ENCODE measurements around the gene CD4.

CD4 gene

GRCh38 chr12:6784296-6784695 lies 5.0 kb upstream of the CD4 start:
- TF ChIP-seq, protein P1, sequence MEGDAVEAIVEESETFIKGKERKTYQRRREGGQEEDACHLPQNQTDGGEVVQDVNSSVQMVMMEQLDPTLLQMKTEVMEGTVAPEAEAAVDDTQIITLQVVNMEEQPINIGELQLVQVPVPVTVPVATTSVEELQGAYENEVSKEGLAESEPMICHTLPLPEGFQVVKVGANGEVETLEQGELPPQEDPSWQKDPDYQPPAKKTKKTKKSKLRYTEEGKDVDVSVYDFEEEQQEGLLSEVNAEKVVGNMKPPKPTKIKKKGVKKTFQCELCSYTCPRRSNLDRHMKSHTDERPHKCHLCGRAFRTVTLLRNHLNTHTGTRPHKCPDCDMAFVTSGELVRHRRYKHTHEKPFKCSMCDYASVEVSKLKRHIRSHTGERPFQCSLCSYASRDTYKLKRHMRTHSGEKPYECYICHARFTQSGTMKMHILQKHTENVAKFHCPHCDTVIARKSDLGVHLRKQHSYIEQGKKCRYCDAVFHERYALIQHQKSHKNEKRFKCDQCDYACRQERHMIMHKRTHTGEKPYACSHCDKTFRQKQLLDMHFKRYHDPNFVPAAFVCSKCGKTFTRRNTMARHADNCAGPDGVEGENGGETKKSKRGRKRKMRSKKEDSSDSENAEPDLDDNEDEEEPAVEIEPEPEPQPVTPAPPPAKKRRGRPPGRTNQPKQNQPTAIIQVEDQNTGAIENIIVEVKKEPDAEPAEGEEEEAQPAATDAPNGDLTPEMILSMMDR (IDR thresholded peaks at IDR 0.05; ENCODE audit: low read depth, low read length) = no peak
- in situ Hi-C loops (cut with HindIII; ENCODE audit: low sequenced_read_pairs) = no loop called here
- no peak for DNase-seq (ENCODE audit: low read depth, low spot score)
- H3K4me3 ChIP-seq (ENCODE audit: low read depth, low read length) = no peak overlapping the region

DNA sequence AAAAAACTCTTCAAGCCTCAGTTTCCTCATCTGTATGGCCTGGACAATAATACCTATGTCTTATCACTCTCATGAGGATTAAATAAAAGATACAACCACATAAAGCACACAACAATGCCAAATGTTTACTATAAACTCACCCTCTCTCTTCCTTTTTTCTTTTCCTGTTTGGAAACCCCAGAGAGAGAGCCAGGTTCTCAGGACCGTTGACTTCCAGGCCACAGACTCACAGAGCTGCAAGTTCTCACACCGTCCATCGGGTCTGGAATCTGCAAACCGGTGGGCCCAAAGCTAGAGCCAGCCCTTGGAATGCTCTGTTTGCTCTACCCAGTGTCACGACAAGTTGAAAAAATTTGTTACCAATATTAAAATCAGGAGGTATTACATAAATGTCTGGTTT lies 4.6 kb upstream of the CD4 start:
- in situ Hi-C loops (cut with HindIII; ENCODE audit: low sequenced_read_pairs) = no loop called here
- TF ChIP-seq, protein P1 (IDR thresholded peaks at IDR 0.05; ENCODE audit: low read depth, low read length) = no peak
- DNase-seq (ENCODE audit: low read depth, low spot score) = no peak
- no peak overlapping the region for H3K4me3 ChIP-seq (ENCODE audit: low read depth, low read length)

DNA sequence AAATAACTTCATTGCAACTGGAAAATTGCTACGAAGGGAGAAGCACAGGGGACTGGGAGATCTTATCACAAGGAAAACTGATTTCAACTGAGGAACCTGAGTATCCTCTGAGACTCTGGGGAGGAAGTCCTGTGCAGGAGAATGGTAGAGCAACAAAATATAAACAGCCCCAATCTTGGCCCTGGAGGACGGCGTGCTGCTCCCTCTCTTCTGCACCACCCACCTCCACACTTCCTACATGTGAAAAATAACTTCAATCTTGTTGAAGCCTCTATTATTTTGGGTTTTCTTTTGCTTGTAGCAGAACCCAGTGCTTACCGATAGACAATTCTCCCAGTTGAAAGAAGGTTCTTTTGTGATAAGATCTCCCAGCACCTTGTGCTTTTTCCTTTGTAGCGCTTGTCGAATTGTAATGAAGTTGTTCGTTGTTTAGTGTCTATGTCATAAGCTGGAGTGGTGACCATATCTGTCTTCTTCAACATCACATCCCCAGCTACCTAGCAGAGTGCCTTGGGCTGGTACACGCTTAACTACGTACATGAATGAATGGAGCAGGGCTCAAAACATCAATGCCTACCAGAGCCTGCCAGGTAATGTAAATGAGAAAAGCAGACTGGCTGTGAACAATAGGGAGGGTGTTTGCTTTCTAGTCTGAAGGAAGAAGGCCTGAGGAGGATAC lies 2.8 kb upstream of the CD4 start:
- TF ChIP-seq, protein P1 (IDR thresholded peaks at IDR 0.05; ENCODE audit: low read depth, low read length) = no peak
- in situ Hi-C loops (cut with HindIII; ENCODE audit: low sequenced_read_pairs) = no loop called here
- DNase-seq (ENCODE audit: low read depth, low spot score) = no peak
- no peak overlapping the region for H3K4me3 ChIP-seq (ENCODE audit: low read depth, low read length)

- TF ChIP-seq, protein P1 (IDR thresholded peaks at IDR 0.05; ENCODE audit: low read depth, low read length) = no peak
- no peak for DNase-seq (ENCODE audit: low read depth, low spot score)
- no peak overlapping the region for H3K4me3 ChIP-seq (ENCODE audit: low read depth, low read length)
- in situ Hi-C loops (cut with HindIII; ENCODE audit: low sequenced_read_pairs) = no loop called here
These were observed 2.0 kb upstream of the CD4 start for GRCh38 chr12:6787309-6787708.

GRCh38 chr12:6790496-6791150 lies 1.3 kb downstream of the CD4 start:
- no peak overlapping the region for H3K4me3 ChIP-seq (ENCODE audit: low read depth, low read length)
- in situ Hi-C loops (cut with HindIII; ENCODE audit: low sequenced_read_pairs) = no loop called here
- TF ChIP-seq, protein P1 (IDR thresholded peaks at IDR 0.05; ENCODE audit: low read depth, low read length) = no peak
- no peak for DNase-seq (ENCODE audit: low read depth, low spot score)

DNA sequence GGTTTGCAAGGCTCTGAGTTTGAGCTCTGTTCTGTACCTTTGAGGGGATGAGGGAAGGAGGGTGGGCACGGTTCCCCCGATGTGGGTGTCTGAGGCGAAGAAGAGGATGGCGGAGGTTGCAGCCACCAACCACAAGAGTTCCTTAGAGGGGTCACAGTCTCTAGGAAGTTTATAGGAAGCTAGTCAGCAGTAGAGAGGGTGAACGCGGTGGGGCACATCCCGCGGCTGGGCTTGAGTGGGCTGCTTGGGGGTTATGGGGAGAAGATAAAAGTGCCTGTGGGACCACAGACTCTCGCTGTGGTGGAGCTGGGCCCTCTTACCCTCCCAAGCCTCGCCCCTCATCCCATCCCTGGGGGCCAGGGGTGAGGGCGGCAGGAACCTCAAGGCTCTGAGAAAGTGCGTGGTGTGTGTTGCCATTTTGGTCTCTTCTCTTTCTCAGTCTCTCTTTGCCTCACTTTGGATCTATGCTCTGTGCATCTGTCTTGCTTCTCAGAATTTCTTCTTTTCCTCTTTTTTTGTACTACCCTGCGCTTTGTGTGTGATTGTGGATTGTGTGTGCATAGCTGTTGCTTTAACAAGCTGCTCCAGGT lies 2.7 kb downstream of the CD4 start:
- DNase-seq (ENCODE audit: low read depth, low spot score) = no peak
- in situ Hi-C loops (cut with HindIII; ENCODE audit: low sequenced_read_pairs) = no loop called here
- H3K4me3 ChIP-seq (ENCODE audit: low read depth, low read length) = no peak overlapping the region
- TF ChIP-seq, protein P1 (IDR thresholded peaks at IDR 0.05; ENCODE audit: low read depth, low read length) = no peak
